Cerebellar nuclear complex (tissue), 1 donor: ENCODE results near the gene MPZ.
"Not testable (repeated sequence)": the region's sequence is repeated elsewhere in the genome, so short reads cannot be mapped to it uniquely, and the experiment has no call there.

Source experiments
- DNase-seq, 2 experiments: peaks; one replicate each; lab custom pipeline; 2025; lab: John Stamatoyannopoulos, UW

Gene MPZ

GRCh38 chr1:161300478-161300877 lies 9.3 kb downstream of the MPZ start:
- DNase-seq, result no peak

DNA sequence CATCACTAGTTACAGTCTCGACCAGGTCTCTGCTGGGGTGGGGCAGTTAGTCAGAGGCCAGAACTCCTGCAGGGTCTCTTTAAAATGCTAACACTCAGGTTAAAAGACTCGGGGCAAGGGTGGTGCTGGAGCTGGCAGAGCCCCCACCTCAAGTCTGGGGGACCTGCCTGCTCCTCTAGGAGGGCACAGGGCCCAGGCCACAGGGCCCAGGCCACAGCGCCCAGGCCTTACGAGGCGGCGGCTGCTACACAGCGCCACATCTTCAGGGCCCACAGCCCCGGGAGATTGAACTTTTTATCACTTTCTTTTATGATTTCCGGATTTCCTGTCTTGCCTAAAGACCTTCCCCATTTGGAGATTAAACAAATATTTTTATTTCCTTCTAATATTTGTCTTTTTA lies 10.4 kb downstream of the MPZ start:
- no peak for DNase-seq

DNA sequence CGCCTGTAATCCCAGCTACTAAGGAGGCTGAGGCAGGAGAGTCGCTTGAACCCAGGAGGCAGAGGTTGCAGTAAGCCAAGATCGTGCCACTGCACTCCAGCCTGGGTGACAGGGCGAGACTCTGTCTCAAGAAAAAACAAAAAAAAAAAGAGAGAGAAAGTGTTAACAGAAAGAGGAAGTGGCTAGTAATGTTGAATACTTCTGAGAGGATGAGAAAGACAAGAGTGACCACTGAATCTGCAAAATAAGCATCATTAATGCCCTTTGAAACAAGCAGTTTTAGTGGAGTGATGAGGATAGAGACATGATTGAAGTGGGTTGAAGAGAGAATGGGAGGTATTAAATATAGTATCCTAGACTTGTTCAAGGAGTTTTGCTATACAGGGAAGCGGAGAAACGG lies 11.7 kb downstream of the MPZ start:
- no peak for DNase-seq

GRCh38 chr1:161297415-161297814 lies 12.4 kb downstream of the MPZ start:
- no peak for DNase-seq

GRCh38 chr1:161290779-161291178 lies 19.0 kb downstream of the MPZ start:
- DNase-seq, result no peak

GRCh38 chr1:161287482-161288054 lies 22.2 kb downstream of the MPZ start:
- no peak for DNase-seq

- DNase-seq, result no peak
Measured at GRCh38 chr1:161285521-161285920, 24.2 kb downstream of the MPZ start.

DNA sequence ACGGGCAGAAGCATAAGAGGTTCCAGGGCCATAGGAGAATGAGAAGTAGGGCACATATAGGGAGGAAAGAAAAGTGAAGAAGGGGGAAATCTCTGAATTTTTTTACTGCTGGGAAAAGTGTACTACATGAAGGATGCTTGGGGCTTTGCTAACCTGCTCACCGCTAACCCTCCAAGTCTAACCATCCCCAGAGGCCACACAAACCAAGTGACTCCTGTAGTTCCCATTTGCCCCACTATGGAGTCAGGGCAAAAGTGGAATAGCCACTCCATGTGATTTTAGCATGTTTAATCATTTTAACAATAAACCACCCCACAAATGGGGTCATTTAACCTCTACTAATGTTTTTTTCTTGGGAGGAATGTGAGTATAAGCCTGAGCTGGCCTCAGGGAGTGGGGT lies 24.7 kb downstream of the MPZ start:
- DNase-seq, result no peak

DNA sequence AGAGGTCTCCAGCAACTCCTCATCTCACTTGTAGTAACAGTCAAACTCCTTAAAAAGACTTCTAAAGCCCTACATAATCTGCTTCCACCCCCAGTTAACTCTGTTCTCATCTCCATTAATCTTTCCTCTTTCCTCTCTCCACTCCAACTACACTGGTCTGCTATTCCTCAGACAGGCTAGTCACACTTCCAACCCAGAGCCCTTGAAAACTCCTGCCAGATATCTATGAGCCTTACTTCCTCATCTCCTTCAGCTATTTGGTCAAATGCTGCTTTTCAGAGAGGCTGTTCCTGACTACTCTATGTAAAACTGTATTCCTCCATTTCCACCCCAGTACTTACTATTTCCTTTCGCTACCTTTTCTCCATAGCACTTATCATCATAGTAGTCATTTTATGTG lies 26.8 kb downstream of the MPZ start:
- no peak for DNase-seq

DNA sequence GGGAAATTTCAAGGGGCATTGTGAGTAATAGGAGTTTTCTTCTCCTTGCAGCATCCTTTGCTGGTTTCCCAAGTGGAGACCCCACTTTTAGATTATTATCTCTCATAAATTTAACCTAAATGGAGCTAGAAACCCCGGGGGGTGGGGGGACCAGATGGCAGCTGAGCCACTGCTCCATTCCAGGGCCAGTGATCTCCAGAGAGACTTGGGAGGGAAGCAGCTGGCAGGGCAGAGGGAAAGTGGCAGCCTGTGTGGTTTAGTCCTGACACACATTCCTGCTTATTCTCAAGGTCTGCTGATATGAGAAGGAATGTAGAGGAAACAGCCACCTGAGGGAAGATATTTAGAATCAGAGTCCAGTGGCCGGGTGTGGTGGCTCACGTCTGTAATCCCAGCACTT lies 34.9 kb downstream of the MPZ start:
- DNase-seq, result no peak

DNA sequence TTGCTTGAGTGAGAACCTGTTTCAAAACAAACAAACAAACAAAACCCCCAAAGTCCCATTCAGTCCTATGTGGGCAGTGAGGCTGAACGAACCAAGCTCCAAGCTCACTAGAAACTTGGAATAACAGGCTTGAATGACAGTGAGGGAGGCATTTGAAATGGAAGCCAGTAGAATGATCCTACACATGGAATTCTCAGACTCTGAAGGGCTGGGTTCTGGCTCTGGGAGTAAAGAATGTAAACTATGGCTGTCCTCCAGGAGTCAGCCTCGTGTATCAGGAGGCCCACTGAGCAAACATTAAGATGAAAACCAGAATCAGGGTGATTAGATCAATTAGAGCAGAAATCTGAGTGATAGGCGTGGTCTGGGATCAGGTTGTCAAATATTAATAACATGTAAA lies 36.4 kb downstream of the MPZ start:
- DNase-seq, result no peak

- no peak for DNase-seq
Measured at GRCh38 chr1:161267321-161267720, 42.4 kb downstream of the MPZ start.

GRCh38 chr1:161266836-161267235 lies 42.9 kb downstream of the MPZ start:
- no peak for DNase-seq

DNA sequence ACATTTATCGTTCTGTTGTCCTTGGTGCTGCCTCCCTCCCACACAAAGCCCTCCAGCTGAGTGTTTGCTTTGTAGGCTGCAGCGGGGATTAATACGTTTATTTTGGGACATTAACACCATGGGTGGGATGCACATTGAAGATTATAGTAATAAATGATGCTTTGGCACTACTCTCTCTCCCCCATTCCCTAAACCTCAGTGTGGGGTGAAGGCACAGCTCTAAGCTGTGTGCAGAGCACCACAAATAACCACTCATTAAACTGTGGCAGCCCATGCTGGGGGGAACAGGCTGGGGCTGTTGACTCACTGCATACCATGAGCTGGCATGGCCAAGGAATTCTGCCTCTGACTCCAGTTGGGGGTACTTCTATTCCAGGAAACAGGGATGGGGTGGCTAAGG lies 43.6 kb downstream of the MPZ start:
- DNase-seq, result no peak

DNA sequence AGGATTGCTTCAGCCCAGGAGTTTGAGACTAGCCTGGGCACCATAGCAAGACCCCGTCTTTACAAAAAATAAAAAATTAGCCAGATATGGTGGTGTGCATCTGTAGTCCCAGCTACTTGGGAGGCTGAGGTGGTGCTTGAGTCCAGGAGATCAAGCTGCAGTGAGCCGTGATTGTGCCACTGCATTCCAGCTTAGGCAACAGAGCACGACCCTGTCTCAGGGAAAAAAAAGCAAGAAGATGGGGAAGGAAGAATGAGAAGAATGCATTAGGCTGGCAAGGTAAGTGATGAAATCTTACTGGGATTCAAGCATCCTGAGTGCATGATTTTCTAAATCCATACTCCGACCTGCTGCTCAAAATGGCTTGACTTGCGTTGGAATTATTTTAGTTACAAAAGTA lies 44.5 kb downstream of the MPZ start:
- DNase-seq, result no peak

- no peak for DNase-seq
Measured at GRCh38 chr1:161261261-161262235, 48.2 kb downstream of the MPZ start.

DNA sequence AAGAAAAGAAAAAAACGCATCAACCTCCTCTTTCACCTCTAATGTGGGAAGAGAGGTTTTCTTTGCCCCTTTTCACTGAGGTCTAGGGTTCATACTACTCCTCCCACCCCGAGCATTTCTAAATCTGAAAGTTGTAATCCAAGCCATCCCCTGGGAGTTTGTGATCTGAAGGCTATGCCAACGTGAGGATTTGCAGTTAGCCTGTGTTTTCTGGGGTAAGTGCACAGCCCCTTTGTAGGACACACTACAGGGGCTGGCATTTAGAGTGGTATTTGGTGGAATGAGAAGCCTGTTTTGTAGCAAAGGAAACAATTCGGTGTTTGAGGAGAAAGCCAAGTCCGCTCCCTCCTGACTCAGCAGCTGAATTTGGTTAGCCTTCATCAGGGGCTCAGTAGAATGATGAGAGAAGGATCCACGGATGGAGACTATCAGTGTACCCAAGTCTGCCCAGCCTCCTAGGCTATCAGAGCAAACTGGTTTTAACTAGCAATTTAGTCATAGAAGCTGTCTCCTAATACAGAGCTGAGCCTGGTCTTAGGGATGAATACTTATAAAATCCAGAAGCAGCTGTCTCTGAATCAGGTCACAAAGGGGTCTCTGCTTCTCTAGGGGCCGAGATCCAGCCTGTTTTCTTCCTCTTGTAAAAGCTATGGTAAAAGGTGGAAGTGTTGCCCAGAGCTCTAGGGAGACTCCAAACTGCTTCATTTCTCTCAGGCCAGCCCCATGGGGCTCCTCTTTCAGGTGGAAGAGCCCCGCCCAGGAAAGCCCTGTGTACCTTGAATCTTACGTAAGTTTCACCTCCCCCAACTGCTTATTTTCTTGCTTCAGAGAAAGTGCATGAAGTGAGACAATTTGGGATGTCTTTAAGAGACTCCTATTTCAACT lies 49.1 kb downstream of the MPZ start:
- DNase-seq, result no peak

GRCh38 chr1:161259765-161260164 lies 50.0 kb downstream of the MPZ start:
- DNase-seq, result no peak

DNA sequence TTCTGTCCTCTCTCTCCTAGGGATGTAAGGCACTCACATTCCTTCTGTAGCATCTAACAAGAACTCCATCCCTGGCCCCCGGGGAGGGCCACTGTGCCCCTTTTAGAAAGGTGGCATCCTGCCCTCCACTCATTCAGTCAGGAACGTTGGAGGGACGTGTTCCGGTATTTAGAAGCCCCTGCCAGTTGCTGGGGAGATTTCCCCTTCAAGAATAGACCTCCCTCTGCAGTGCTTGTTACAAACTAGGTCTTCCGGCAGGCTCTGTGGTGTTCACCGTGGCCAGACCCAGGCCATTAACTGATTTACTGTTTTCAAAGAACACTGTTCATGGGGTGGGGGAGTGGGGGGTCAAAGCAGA lies 50.4 kb downstream of the MPZ start:
- no peak for DNase-seq

DNA sequence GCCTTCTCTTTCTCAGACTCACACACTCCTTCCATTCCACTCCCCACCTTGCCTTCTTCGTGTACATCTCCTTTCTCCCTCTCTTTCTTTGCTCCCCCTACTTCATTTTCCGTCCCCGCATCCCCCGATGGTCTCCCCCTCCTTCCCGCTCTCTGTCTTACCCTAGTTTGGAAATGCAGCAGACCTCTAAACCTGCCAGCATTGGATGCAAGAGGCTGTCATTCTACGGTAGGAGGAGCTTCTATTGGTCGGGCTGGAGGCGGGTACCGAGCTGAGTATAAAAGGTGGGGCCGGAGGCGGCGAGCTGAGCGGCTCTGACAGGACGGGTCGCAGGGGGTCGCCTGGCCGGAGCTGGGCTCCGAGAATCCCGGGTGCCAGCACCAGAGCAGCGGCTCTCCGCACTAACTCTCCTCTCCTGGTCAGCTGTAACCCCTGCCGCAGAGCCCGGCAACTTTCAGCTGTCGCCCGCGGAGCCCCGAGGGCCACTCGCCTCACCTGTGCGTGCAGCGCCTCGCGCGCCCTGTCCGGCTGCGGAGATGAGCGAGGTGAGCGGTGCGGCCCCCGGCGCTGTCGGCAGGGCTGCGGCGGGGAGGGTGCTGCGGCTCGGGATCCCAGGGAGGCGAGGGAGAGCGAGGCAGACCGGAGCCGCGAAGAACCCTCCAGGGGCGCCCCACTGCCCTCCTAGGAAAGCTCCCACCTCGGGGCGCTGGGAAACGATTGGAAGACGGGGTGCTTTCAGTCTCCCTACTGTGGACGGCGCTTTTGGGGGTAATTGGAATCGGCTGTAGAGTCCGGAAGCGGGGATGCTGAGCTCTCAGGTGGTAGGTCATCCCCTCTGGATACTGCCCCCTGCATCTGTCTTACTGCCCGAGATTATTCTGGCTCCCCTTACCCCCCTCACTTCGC lies 51.1 kb downstream of the MPZ start, which contains the start of gene PCP4L1:
TSS of gene PCP4L1 (plus strand) at position 307 of the 906 bp plus-strand sequence. CDS start at position 537, 230 bp downstream.
- DNase-seq, result no peak

DNA sequence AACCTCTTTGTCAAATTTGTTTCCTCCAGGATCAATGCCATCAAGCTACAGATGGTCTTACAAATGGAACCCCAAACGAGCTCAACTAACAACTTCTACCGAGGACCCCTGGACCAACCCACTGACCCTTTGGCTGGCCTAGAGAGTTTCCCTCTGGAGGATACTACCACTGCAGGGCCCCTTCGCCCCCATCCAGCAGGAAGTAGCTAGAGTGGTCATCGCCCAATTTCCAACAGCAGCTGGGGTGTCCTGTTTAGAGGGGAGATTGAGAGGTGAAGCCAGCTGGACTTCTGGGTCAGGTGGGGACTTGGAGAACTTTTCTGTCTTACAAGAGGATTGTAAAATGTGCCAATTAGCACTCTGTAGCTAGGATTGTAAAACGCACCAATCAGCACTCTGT lies 52.7 kb downstream of the MPZ start:
- DNase-seq, result not testable (repeated sequence)
